Measurements from ENCODE around the gene LDLRAD4. TPM values are rescaled to one million over a fixed set of nuclear protein-coding genes. Genes with fewer than 3 reads are reported as not detected.

The LDLRAD4 gene
- total RNA-seq, 1 experiment from 2014 or later, result 3.6 TPM

DNA sequence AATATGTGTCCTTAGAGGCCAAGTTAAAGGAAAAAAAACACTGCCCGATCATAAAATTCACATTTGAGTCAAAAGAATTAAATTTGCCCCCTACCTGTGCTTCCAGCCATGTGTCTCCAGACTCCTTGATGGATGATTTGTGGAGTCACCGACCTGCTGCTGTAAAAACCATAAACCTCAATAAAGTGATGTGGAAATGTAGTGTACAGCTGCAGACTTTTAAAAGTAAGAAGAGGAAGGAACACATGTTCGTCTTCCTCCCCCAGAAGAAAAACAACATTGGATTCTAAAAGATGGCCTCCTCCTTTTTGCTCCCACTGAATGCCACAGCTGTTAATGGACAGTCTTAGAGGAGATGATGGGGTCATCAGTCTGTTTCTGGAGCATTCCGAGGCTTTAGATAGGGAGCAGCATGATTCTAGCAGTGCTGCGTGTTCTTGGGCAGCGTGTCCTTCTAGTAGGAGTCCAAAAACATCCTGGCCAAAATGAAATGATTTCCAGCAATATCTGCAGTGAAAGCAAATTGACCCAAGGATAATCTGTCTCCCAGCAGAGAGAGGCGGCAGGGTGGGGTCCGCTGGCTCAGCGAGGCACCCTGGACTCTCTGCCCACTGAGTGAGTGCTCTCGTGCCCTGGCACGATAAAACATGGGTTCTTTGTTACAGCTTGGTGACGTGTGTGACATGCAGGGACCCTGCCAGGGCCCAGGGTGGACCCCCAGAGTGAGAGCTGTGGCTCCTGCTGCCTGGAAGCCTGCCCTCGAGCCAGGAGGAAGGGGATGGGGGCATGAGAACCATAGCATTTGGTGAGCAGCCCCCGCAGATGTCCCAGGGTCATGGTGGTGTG, 311.7 kb downstream of the LDLRAD4 start:
- CTCF ChIA-PET, result interaction anchor here (1.0 to 1.1 kb wide), 3 partner anchors 273 to 314 kb away, joined by 3 to 13 read pairs (median 3); no protein-coding TSS in a partner anchor
- H3K4me1 ChIP-seq (ENCODE audit: insufficient read depth, low read length, poor library complexity, severe bottlenecking), result no peaks in the 10 kb centered on the region

DNA sequence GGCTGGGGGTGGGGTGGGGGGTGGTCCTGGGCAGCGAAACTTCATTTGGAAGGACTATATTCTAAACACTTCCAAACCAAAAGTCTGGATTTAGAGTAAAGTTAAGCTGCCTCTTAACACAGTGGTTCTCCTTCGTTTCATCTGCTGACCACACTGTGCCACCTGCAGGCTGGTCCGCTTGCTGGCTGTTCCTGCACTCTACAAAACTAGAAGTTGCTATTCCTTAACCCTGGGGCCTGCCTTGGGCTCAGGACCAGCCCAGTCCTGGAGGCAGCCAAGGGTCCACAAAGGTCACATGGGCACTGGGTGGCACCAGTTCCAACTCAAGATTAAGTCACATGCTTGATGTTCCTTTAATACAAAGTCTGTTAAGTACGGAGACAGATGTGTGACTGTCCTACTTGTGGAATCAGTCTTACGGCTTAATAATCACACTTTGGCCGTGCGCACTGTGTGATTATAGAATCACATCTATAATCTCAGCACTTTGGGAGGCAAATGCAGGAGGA, 312.4 kb downstream of the LDLRAD4 start:
- Histone ChIP-seq H3K27me3 (replicated peaks; ENCODE audit: insufficient read depth, low read depth, low read length, poor library complexity) (peaks cover 5% of the 10 kb centered on the region), H3K4me3 (ENCODE audit: low read depth, low read length, poor library complexity, severe bottlenecking) (no peak overlapping the region), H3K36me3 (ENCODE audit: insufficient read depth, low read length, poor library complexity, severe bottlenecking) (no peaks in the 10 kb centered on the region), H3K4me1 (ENCODE audit: insufficient read depth, low read length, poor library complexity, severe bottlenecking) (no peaks in the 10 kb centered on the region), H3K9me3 (ENCODE audit: low read depth, low read length, poor library complexity, severe bottlenecking) (no peaks in the 10 kb centered on the region), H3K27ac (ENCODE audit: low read depth, low read length, poor library complexity, severe bottlenecking) (no peak overlapping the region)
- peak; percentile 55 for DNase-seq (ENCODE audit: low spot score)
- TF ChIP-seq EZH2 (IDR thresholded peaks at IDR 0.05; ENCODE audit: borderline replicate concordance, low read depth, low read length, poor library complexity, severe bottlenecking), result no peak
- TF ChIP-seq, protein P1, sequence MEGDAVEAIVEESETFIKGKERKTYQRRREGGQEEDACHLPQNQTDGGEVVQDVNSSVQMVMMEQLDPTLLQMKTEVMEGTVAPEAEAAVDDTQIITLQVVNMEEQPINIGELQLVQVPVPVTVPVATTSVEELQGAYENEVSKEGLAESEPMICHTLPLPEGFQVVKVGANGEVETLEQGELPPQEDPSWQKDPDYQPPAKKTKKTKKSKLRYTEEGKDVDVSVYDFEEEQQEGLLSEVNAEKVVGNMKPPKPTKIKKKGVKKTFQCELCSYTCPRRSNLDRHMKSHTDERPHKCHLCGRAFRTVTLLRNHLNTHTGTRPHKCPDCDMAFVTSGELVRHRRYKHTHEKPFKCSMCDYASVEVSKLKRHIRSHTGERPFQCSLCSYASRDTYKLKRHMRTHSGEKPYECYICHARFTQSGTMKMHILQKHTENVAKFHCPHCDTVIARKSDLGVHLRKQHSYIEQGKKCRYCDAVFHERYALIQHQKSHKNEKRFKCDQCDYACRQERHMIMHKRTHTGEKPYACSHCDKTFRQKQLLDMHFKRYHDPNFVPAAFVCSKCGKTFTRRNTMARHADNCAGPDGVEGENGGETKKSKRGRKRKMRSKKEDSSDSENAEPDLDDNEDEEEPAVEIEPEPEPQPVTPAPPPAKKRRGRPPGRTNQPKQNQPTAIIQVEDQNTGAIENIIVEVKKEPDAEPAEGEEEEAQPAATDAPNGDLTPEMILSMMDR (conservative IDR thresholded peaks at IDR 0.05; ENCODE audit: low read depth, low read length), result peak; percentile 60
- no TSS peak for BruUV-seq (replicated peaks)
- POLR2A ChIA-PET (ENCODE audit: low non-redundant PET), result no interaction called here
- intact Hi-C loops (cut with micrococcal nuclease; ENCODE audit: unreplicated experiment), result loop anchor here (2.0 kb wide), 1 partner anchor 314 kb away; no protein-coding TSS in a partner anchor
- CTCF ChIA-PET, result interaction anchor here (1.0 to 1.1 kb wide), 3 partner anchors 274 to 315 kb away, joined by 3 to 13 read pairs (median 3); no protein-coding TSS in a partner anchor

More for the DNA sequence above, 311.7 kb downstream of the LDLRAD4 start:
- Histone ChIP-seq H3K9me3 (ENCODE audit: low read depth, low read length, poor library complexity, severe bottlenecking) (no peaks in the 10 kb centered on the region), H3K4me3 (ENCODE audit: low read depth, low read length, poor library complexity, severe bottlenecking) (no peak overlapping the region), H3K27me3 (replicated peaks; ENCODE audit: insufficient read depth, low read depth, low read length, poor library complexity) (peaks cover under 1% of the 10 kb centered on the region), H3K27ac (ENCODE audit: low read depth, low read length, poor library complexity, severe bottlenecking) (no peak overlapping the region), H3K36me3 (ENCODE audit: insufficient read depth, low read length, poor library complexity, severe bottlenecking) (no peaks in the 10 kb centered on the region)
- BruUV-seq (replicated peaks), result no TSS peak
- no peak for DNase-seq (ENCODE audit: low spot score)
- TF ChIP-seq, protein P1 (conservative IDR thresholded peaks at IDR 0.05; ENCODE audit: low read depth, low read length), result no peak
- TF ChIP-seq EZH2 (IDR thresholded peaks at IDR 0.05; ENCODE audit: borderline replicate concordance, low read depth, low read length, poor library complexity, severe bottlenecking), result no peak
- intact Hi-C loops (cut with micrococcal nuclease; ENCODE audit: unreplicated experiment), result loop anchor here (2.0 kb wide), 1 partner anchor 313 kb away; no protein-coding TSS in a partner anchor
- POLR2A ChIA-PET (ENCODE audit: low non-redundant PET), result no interaction called here

DNA sequence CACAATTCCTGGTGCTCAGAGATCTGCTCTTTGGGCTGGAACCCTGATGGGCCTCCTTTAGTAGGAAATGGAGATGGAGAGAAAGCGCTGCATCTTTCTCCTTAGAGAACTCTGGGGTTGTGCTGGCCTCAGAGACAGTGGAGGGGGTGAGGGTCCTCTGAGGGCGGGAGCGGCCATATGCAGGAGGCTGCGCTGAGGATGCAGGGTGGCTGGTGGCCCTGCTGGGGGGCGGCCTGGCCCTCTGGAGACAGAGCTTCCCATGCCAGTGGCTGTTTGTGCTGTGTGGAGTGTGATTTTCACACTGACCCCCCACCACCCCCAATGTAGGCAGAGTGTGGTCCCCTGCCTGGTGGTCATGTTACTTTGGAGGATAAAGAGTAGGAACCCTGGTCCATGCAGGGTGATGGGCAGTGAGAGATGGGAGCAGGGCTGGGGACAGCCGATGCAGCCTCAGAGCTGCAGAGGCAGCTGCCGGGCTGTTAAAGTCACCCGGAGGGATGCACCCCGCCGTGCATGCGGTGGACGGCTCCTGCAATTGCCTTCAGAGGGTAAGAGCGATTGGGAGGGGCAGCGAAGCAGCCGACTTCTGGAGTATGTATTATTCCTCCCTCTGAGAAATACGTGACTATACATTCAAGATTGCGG, 313.2 kb downstream of the LDLRAD4 start:
- Histone ChIP-seq H3K27ac (ENCODE audit: low read depth, low read length, poor library complexity, severe bottlenecking) (no peak overlapping the region), H3K4me3 (ENCODE audit: low read depth, low read length, poor library complexity, severe bottlenecking) (no peak overlapping the region), H3K36me3 (ENCODE audit: insufficient read depth, low read length, poor library complexity, severe bottlenecking) (no peaks in the 10 kb centered on the region), H3K27me3 (replicated peaks; ENCODE audit: insufficient read depth, low read depth, low read length, poor library complexity) (peaks cover 5% of the 10 kb centered on the region), H3K9me3 (ENCODE audit: low read depth, low read length, poor library complexity, severe bottlenecking) (no peaks in the 10 kb centered on the region), H3K4me1 (ENCODE audit: insufficient read depth, low read length, poor library complexity, severe bottlenecking) (no peaks in the 10 kb centered on the region)
- TF ChIP-seq, protein P1 (conservative IDR thresholded peaks at IDR 0.05; ENCODE audit: low read depth, low read length), result no peak
- no peak for TF ChIP-seq EZH2 (IDR thresholded peaks at IDR 0.05; ENCODE audit: borderline replicate concordance, low read depth, low read length, poor library complexity, severe bottlenecking)
- BruUV-seq (replicated peaks), result no TSS peak
- no peak for DNase-seq (ENCODE audit: low spot score)
- intact Hi-C loops (cut with micrococcal nuclease; ENCODE audit: unreplicated experiment), result loop anchor here (2.0 kb wide), 1 partner anchor 315 kb away; no protein-coding TSS in a partner anchor
- ChIA-PET POLR2A (ENCODE audit: low non-redundant PET) (no interaction called here), CTCF (interaction anchor here (1.1 kb wide), 1 partner anchor 312 kb away, joined by 3 read pairs; no protein-coding TSS in a partner anchor)

Measured in A673 (cell line).